ENCODE measurements around the gene IRGM.
"Not testable (repeated sequence)": the region's sequence is repeated elsewhere in the genome, so short reads cannot be mapped to it uniquely, and the experiment has no call there.

The IRGM gene, protein sequence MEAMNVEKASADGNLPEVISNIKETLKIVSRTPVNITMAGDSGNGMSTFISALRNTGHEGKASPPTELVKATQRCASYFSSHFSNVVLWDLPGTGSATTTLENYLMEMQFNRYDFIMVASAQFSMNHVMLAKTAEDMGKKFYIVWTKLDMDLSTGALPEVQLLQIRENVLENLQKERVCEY

DNA sequence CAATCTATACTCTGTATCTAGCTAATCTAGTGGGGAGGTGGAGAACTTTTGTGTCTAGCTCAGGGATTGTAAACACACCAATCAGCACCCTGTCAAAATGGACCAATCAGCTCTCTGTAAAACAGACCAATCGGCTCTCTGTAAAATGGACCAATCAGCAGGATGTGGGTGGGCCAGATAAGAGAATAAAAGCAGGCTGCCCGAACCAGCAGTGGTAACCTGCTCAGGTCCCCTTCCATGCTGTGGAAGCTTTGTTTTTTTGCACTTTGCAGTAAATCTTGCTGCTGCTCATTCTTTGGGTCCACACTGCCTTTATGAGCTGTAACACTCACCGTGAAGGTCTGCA is at the start of gene IRGM:
TSS of gene IRGM (plus strand) at position 214 of the 346 bp plus-strand sequence. CDS start 1,603 bp downstream, outside the sequence.
- H3K4me1 ChIP-seq (ENCODE audit: low read depth, poor library complexity, severe bottlenecking); H3K79me2 ChIP-seq (ENCODE audit: insufficient read depth, low read depth); H4K20me1 ChIP-seq (ENCODE audit: insufficient read depth); H3K27ac ChIP-seq; H3K27me3 ChIP-seq (ENCODE audit: insufficient read depth, low read depth); H3K4me3 ChIP-seq (IDR thresholded peaks at IDR 0.05; ENCODE audit: insufficient read depth, low read depth, low read length); H2AFZ ChIP-seq (ENCODE audit: low read depth); H3K9ac ChIP-seq; H3K36me3 ChIP-seq (ENCODE audit: insufficient read depth); H3K4me2 ChIP-seq: not testable (repeated sequence)

DNA sequence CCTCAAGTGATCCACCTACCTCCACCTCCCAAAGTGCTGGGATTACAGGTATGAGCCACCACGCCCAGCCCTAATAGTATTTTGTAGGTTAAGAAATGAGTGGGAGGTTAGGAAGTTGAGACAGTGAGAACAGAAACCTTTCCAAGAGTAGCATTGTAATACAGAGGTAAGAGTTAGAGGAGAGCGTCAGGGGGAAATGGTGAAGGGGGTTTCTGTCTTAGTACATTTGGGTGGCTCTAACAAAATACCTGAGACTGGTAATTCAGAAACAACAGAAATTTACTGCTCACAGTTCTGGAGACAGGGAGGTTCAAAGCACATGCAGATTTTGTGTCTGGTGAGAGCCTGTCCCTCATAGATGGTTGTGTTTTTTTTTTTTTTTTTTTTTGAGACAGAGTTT is 48.9 kb upstream of the IRGM start:
- Histone ChIP-seq H3K27me3 (ENCODE audit: insufficient read depth, low read depth) (no peaks in the 10 kb centered on the region), H3K9ac (no peak overlapping the region), H3K4me3 (IDR thresholded peaks at IDR 0.05; ENCODE audit: insufficient read depth, low read depth, low read length) (no peak overlapping the region), H3K4me2 (no peak overlapping the region), H3K4me1 (ENCODE audit: low read depth, poor library complexity, severe bottlenecking) (no peaks in the 10 kb centered on the region), H3K36me3 (ENCODE audit: insufficient read depth) (no peaks in the 10 kb centered on the region), H2AFZ (ENCODE audit: low read depth) (no peak overlapping the region), H3K79me2 (ENCODE audit: insufficient read depth, low read depth) (no peaks in the 10 kb centered on the region), H4K20me1 (ENCODE audit: insufficient read depth) (no peaks in the 10 kb centered on the region), H3K27ac (no peak overlapping the region)
- TF ChIP-seq, protein P1, sequence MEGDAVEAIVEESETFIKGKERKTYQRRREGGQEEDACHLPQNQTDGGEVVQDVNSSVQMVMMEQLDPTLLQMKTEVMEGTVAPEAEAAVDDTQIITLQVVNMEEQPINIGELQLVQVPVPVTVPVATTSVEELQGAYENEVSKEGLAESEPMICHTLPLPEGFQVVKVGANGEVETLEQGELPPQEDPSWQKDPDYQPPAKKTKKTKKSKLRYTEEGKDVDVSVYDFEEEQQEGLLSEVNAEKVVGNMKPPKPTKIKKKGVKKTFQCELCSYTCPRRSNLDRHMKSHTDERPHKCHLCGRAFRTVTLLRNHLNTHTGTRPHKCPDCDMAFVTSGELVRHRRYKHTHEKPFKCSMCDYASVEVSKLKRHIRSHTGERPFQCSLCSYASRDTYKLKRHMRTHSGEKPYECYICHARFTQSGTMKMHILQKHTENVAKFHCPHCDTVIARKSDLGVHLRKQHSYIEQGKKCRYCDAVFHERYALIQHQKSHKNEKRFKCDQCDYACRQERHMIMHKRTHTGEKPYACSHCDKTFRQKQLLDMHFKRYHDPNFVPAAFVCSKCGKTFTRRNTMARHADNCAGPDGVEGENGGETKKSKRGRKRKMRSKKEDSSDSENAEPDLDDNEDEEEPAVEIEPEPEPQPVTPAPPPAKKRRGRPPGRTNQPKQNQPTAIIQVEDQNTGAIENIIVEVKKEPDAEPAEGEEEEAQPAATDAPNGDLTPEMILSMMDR (conservative IDR thresholded peaks at IDR 0.05; ENCODE audit: low read depth, low read length): no peak

DNA sequence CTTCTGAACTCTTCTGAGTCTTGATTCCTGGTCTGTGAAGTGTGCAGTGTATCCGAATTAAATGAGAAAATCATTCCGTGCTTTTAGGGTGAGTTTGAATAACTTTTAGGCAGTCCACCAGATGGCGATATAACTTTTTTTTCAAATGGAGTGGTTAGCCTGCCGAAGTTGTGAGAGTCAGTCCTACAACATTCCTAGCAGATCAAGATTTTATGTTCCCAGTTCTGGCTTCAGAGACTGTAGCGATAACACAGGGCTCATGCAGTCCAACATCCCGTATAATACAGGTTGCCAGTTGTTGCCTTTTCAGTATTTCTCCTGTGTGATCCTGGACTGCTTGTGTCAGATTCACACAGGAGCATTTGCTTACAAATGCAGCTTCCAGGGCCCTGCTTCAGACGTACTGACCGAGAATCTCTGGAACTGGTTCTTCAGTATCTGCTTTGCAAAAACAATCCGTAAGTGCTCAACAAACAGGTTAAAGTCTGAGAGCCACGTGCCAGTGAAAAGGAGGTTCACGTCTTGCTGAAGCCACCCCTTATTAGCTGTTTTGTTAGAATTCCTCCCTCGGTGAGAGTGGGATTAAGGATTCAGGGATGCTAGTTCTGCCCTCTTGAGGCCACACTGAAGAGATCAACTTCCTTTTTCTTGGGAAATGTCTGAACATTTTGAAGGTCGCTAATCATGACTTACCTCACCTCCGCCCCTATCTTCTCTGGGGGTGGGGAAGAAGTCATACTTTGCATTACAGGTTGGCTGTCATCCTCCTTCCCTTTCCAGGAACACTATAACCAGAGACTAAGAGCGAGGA is 45.0 kb upstream of the IRGM start:
- TF ChIP-seq, protein P1 (conservative IDR thresholded peaks at IDR 0.05; ENCODE audit: low read depth, low read length): no peak
- Histone ChIP-seq H3K4me1 (ENCODE audit: low read depth, poor library complexity, severe bottlenecking) (no peaks in the 10 kb centered on the region), H3K9ac (no peak overlapping the region), H4K20me1 (ENCODE audit: insufficient read depth) (no peaks in the 10 kb centered on the region), H3K27me3 (ENCODE audit: insufficient read depth, low read depth) (no peaks in the 10 kb centered on the region), H2AFZ (ENCODE audit: low read depth) (no peak overlapping the region), H3K36me3 (ENCODE audit: insufficient read depth) (no peaks in the 10 kb centered on the region), H3K4me2 (no peak overlapping the region), H3K4me3 (IDR thresholded peaks at IDR 0.05; ENCODE audit: insufficient read depth, low read depth, low read length) (no peak overlapping the region), H3K79me2 (ENCODE audit: insufficient read depth, low read depth) (no peaks in the 10 kb centered on the region), H3K27ac (no peak overlapping the region)

DNA sequence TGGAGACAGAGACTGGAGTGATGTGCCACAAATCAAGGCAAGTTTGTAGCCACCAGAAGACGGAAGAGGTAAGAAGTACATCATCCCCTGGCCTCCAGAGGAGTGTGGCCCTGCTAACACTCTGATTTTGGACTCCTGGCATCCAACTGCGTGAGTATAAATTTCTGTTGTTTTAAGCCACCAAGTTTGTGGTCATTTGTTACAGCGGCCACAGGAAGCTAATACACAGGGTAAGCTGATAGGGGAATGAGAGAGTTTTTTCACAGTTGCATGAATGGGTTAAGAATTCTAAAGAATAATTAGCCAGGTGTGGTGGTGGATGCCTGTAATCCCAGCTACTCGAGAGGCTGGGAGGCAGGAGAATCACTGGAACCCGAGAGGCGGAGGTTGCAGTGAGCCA is 41.9 kb upstream of the IRGM start:
- no peaks in the 10 kb centered on the region for H4K20me1 ChIP-seq (ENCODE audit: insufficient read depth)
- no peak overlapping the region for H3K27ac ChIP-seq
- TF ChIP-seq, protein P1 (conservative IDR thresholded peaks at IDR 0.05; ENCODE audit: low read depth, low read length): no peak
- no peaks in the 10 kb centered on the region for H3K36me3 ChIP-seq (ENCODE audit: insufficient read depth)
- no peak overlapping the region for H2AFZ ChIP-seq (ENCODE audit: low read depth)
- no peaks in the 10 kb centered on the region for H3K27me3 ChIP-seq (ENCODE audit: insufficient read depth, low read depth)
- H3K9ac ChIP-seq: no peak overlapping the region
- no peaks in the 10 kb centered on the region for H3K4me1 ChIP-seq (ENCODE audit: low read depth, poor library complexity, severe bottlenecking)
- H3K4me3 ChIP-seq (IDR thresholded peaks at IDR 0.05; ENCODE audit: insufficient read depth, low read depth, low read length): no peak overlapping the region
- H3K4me2 ChIP-seq: no peak overlapping the region
- H3K79me2 ChIP-seq (ENCODE audit: insufficient read depth, low read depth): no peaks in the 10 kb centered on the region

DNA sequence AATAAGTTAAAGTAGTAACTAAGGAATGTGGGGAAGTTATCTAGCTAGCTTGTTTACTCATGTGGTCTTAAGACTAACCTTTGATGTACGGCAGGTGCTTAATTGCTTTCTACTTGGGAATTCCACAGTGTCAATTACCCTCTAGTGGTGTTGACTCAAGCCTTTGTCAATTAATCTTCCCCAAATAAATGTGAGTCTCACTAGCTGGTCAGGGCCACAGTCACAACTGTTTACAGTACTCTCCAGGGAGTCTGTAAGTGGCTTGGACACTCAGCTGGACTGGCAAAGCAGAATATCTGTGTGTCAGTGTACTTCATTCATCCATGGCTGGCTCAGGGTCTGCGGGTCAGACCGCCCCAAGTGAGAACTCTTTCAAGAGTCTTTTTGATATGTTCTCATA is 37.0 kb upstream of the IRGM start:
- TF ChIP-seq, protein P1 (conservative IDR thresholded peaks at IDR 0.05; ENCODE audit: low read depth, low read length): no peak
- Histone ChIP-seq H3K4me3 (IDR thresholded peaks at IDR 0.05; ENCODE audit: insufficient read depth, low read depth, low read length) (no peak overlapping the region), H3K9ac (no peak overlapping the region), H3K27me3 (ENCODE audit: insufficient read depth, low read depth) (no peaks in the 10 kb centered on the region), H3K36me3 (ENCODE audit: insufficient read depth) (no peaks in the 10 kb centered on the region), H3K4me2 (no peak overlapping the region), H2AFZ (ENCODE audit: low read depth) (no peak overlapping the region), H3K79me2 (ENCODE audit: insufficient read depth, low read depth) (no peaks in the 10 kb centered on the region), H4K20me1 (ENCODE audit: insufficient read depth) (no peaks in the 10 kb centered on the region), H3K27ac (no peak overlapping the region), H3K4me1 (ENCODE audit: low read depth, poor library complexity, severe bottlenecking) (no peaks in the 10 kb centered on the region)

Measured in KMS-11 (cell line).